Measurements from ENCODE around the gene ZNF813.
"Not testable (repeated sequence)": the region's sequence is repeated elsewhere in the genome, so short reads cannot be mapped to it uniquely, and the experiment has no call there.

The ZNF813 gene

GRCh38 chr19:53432088-53432661, 35.4 kb upstream of the ZNF813 start:
- in situ Hi-C loops (cut with MboI; ENCODE audit: low sequenced_read_pairs, unreplicated experiment) = no loop called here
- no peak for TF ChIP-seq CTCF (IDR thresholded peaks at IDR 0.05; ENCODE audit: borderline replicate concordance, control extremely low read depth, extremely low read depth, insufficient read depth, missing control alignments)
- peak; percentile 30 for DNase-seq (ENCODE audit: low spot score)

GRCh38 chr19:53443809-53444208, 23.7 kb upstream of the ZNF813 start:
- in situ Hi-C loops (cut with MboI; ENCODE audit: low sequenced_read_pairs, unreplicated experiment); DNase-seq (ENCODE audit: low spot score): not testable (repeated sequence)

GRCh38 chr19:53447196-53447595, 20.3 kb upstream of the ZNF813 start:
- in situ Hi-C loops (cut with MboI; ENCODE audit: low sequenced_read_pairs, unreplicated experiment); DNase-seq (ENCODE audit: low spot score): not testable (repeated sequence)

GRCh38 chr19:53455828-53456227, 11.7 kb upstream of the ZNF813 start:
- DNase-seq (ENCODE audit: low spot score) = no peak
- no peak for TF ChIP-seq CTCF (IDR thresholded peaks at IDR 0.05; ENCODE audit: borderline replicate concordance, control extremely low read depth, extremely low read depth, insufficient read depth, missing control alignments)
- in situ Hi-C loops (cut with MboI; ENCODE audit: low sequenced_read_pairs, unreplicated experiment) = no loop called here

GRCh38 chr19:53460131-53460721, 7.3 kb upstream of the ZNF813 start:
- in situ Hi-C loops (cut with MboI; ENCODE audit: low sequenced_read_pairs, unreplicated experiment); DNase-seq (ENCODE audit: low spot score): not testable (repeated sequence)

- in situ Hi-C loops (cut with MboI; ENCODE audit: low sequenced_read_pairs, unreplicated experiment) = no loop called here
- no peak for TF ChIP-seq CTCF (IDR thresholded peaks at IDR 0.05; ENCODE audit: borderline replicate concordance, control extremely low read depth, extremely low read depth, insufficient read depth, missing control alignments)
- DNase-seq (ENCODE audit: low spot score) = no peak
These were observed 5.7 kb upstream of the ZNF813 start for GRCh38 chr19:53461866-53462265.

- DNase-seq (ENCODE audit: low spot score) = no peak
- in situ Hi-C loops (cut with MboI; ENCODE audit: low sequenced_read_pairs, unreplicated experiment) = no loop called here
- no peak for TF ChIP-seq CTCF (IDR thresholded peaks at IDR 0.05; ENCODE audit: borderline replicate concordance, control extremely low read depth, extremely low read depth, insufficient read depth, missing control alignments)
These were observed 4.7 kb upstream of the ZNF813 start for GRCh38 chr19:53462861-53463260.

GRCh38 chr19:53463263-53463662, 4.3 kb upstream of the ZNF813 start:
- DNase-seq (ENCODE audit: low spot score) = no peak
- in situ Hi-C loops (cut with MboI; ENCODE audit: low sequenced_read_pairs, unreplicated experiment) = no loop called here
- no peak for TF ChIP-seq CTCF (IDR thresholded peaks at IDR 0.05; ENCODE audit: borderline replicate concordance, control extremely low read depth, extremely low read depth, insufficient read depth, missing control alignments)
